K562 (cell line): ENCODE results near the gene SLC32A1. TPM values are rescaled to one million over a fixed set of nuclear protein-coding genes. Genes with fewer than 3 reads are reported as not detected.

Experiments
- ARID3B ChIP-seq: fragments of 250-450 bp; sonication (Bioruptor Pico); IDR thresholded peaks from 2 replicates; pipeline ENCODE4 v1.4.0; 2020; ENCODE audit warnings: borderline replicate concordance
- ASH1L ChIP-seq: fragments of 450-650 bp; IDR thresholded peaks from 2 replicates; pipeline ENCODE4 v1.6.1; 2018; ENCODE audit warnings: borderline replicate concordance, mild to moderate bottlenecking, low read depth; ENCODE audit not compliant: partially characterized antibody
- CREB1 ChIP-seq, 2 experiments: sonication (generic) in 1 of 2; formaldehyde crosslinking in 1 of 2; IDR thresholded peaks; 2 replicates each; pipeline versions ENCODE4 v1.6.1 to v1.8.0; 2012 to 2022; ENCODE audit warnings: inconsistent platforms in 1 of 2, mild to moderate bottlenecking in 1 of 2, missing genetic modification reagents in 1 of 2, moderate library complexity in 1 of 2
- CSDE1 ChIP-seq, 2 experiments: fragments of 450-650 bp; IDR thresholded peaks; 2 replicates each; pipeline ENCODE4 v1.6.1; 2016; ENCODE audit warnings: mild to moderate bottlenecking in 1 of 2
- DPF2 ChIP-seq: fragments of 450-650 bp; IDR thresholded peaks from 2 replicates; pipeline ENCODE4 v1.6.1; 2016
- ETV1 ChIP-seq: fragments of 450-650 bp; conservative IDR thresholded peaks from 2 replicates; pipeline ENCODE4 v1.6.1; 2016; ENCODE audit warnings: missing genetic modification characterization, control low read depth, low read depth, missing compliant biosample characterization
- MBD1 ChIP-seq: fragments of 250-450 bp; sonication (Bioruptor Pico); IDR thresholded peaks from 2 replicates; pipeline ENCODE4 v1.8.0; 2022; ENCODE audit warnings: inconsistent platforms
- MIER1 ChIP-seq: fragments of 450-650 bp; IDR thresholded peaks from 2 replicates; pipeline ENCODE4 v1.6.1; 2016; ENCODE audit warnings: antibody characterized with exemption, mild to moderate bottlenecking, low read depth
- NFXL1 ChIP-seq: fragments of 450-650 bp; formaldehyde crosslinking; IDR thresholded peaks from 2 replicates; pipeline ENCODE4 v1.4.0; 2021; ENCODE audit warnings: mild to moderate bottlenecking
- PYGO2 ChIP-seq: fragments of 450-650 bp; IDR thresholded peaks from 2 replicates; pipeline ENCODE4 v1.6.1; 2016; ENCODE audit warnings: mild to moderate bottlenecking, missing genetic modification characterization, moderate library complexity, missing compliant biosample characterization
- RBBP5 ChIP-seq: fragments of 200-600 bp; sonication (generic); IDR thresholded peaks from 2 replicates; pipeline ENCODE4 v1.6.1; 2012; ENCODE audit warnings: borderline replicate concordance, mild to moderate bottlenecking, low read length, control low read depth, inconsistent platforms; ENCODE audit not compliant: insufficient read depth, poor library complexity, severe bottlenecking
- TAF7 ChIP-seq: fragments of 450-650 bp; IDR thresholded peaks from 2 replicates; pipeline ENCODE4 v1.6.1; 2016; ENCODE audit warnings: missing genetic modification characterization, missing compliant biosample characterization
- TGIF2 ChIP-seq: sonication (generic); formaldehyde crosslinking; IDR thresholded peaks from 2 replicates; pipeline ENCODE4 v1.8.1; 2022; ENCODE audit warnings: mild to moderate bottlenecking, missing genetic modification reagents, moderate library complexity
- XRCC4 ChIP-seq: IDR thresholded peaks from one replicate; pipeline ENCODE4 v1.6.1; 2011; ENCODE audit not compliant: insufficient read depth, insufficient read length; ENCODE audit errors: extremely low read depth
- ZBTB12 ChIP-seq: fragments of 250-450 bp; sonication (Bioruptor Pico); IDR thresholded peaks from 2 replicates; pipeline ENCODE4 v1.4.0; 2020
- ZNF184 ChIP-seq: sonication (generic); formaldehyde crosslinking; IDR thresholded peaks from 2 replicates; pipeline ENCODE4 v1.5.0; 2020; ENCODE audit warnings: missing genetic modification reagents
- ZNF518B ChIP-seq: fragments of 250-450 bp; sonication (Bioruptor Pico); IDR thresholded peaks from 2 replicates; pipeline ENCODE4 v1.5.0; 2021; ENCODE audit warnings: mild to moderate bottlenecking, moderate library complexity
- ZNF77 ChIP-seq: fragments of 250-450 bp; sonication (Bioruptor Pico); IDR thresholded peaks from 2 replicates; pipeline ENCODE4 v1.5.0; 2020
- polyA plus RNA-seq, 8 experiments: library from polyadenylated mRNA; depleted of rRNA in 4 of 8; stranded (reverse) in 5 of 8; unstranded in 3 of 8; fragments of >200 nt; fragmentation: Nextera tagmentation in 2 of 8; fragmentation: Illumina TruSeq in 1 of 8; extraction: Ambion mirVana in 2 of 8; extraction: Trizol in 1 of 8; gene quantifications; 2 replicates each; pipeline versions ENCODE4 v1.2.1 to v1.2.3, GENCODE V29; 2011 to 2014; ENCODE audit warnings: inconsistent platforms in 1 of 8, missing spikeins in 1 of 8
- total RNA-seq, 7 experiments: library from RNA; depleted of rRNA in 6 of 7; stranded (reverse); fragments of >200 nt in 6 of 7; fragmentation: Illumina TruSeq in 2 of 7; extraction: Trizol in 2 of 7; gene quantifications; 2 replicates each; pipeline versions ENCODE4 v1.2.1 to v1.2.3, GENCODE V29; 2011 to 2021; ENCODE audit warnings: low replicate concordance in 1 of 7

The SLC32A1 gene
- total and polyA plus RNA-seq, 9 of the 15 experiments (the other 6 are each of a cell fraction or from before 2014, with no cell fraction given) = not detected

GRCh38 chr20:38692436-38693411 is 31.6 kb upstream of the SLC32A1 start (continued):
- no peak for TF ChIP-seq CREB1 (IDR thresholded peaks at IDR 0.05)
- no peak for TF ChIP-seq CREB1 (CRISPR knock-in tag; IDR thresholded peaks at IDR 0.05)
- no peak for TF ChIP-seq NFXL1 (CRISPR knock-in tag)
- no peak for TF ChIP-seq XRCC4
- no peak for TF ChIP-seq CSDE1 (IDR thresholded peaks at IDR 0.05)
- peak; percentile 52; the same call in 1 of the 2 replicates for TF ChIP-seq PYGO2 (tag)
- TF ChIP-seq ZNF518B = no peak
- no peak for TF ChIP-seq ZNF184 (CRISPR knock-in tag)
- TF ChIP-seq ZNF77 (CRISPR knock-in tag) = no peak
- TF ChIP-seq ASH1L = no peak
- peak; percentile 99 for TF ChIP-seq MIER1
- no peak for TF ChIP-seq RBBP5
- TF ChIP-seq DPF2 = peak; percentile 69
- TF ChIP-seq TAF7 (tag) = no peak
- no peak for TF ChIP-seq ZBTB12
- no peak for TF ChIP-seq ARID3B (CRISPR knock-in tag)
- TF ChIP-seq MBD1 (CRISPR knock-in tag) = no peak
- peak; percentile 4; the same call in 1 of the 2 replicates for TF ChIP-seq TGIF2
- TF ChIP-seq ETV1 (tag) = no peak
